SW 1271 (cell line): ENCODE results near the gene OARD1.

Source experiments
- DNase-seq, 2 experiments: peaks; one replicate each; lab custom pipeline; 2025; lab: John Stamatoyannopoulos, UW

OARD1 gene

DNA sequence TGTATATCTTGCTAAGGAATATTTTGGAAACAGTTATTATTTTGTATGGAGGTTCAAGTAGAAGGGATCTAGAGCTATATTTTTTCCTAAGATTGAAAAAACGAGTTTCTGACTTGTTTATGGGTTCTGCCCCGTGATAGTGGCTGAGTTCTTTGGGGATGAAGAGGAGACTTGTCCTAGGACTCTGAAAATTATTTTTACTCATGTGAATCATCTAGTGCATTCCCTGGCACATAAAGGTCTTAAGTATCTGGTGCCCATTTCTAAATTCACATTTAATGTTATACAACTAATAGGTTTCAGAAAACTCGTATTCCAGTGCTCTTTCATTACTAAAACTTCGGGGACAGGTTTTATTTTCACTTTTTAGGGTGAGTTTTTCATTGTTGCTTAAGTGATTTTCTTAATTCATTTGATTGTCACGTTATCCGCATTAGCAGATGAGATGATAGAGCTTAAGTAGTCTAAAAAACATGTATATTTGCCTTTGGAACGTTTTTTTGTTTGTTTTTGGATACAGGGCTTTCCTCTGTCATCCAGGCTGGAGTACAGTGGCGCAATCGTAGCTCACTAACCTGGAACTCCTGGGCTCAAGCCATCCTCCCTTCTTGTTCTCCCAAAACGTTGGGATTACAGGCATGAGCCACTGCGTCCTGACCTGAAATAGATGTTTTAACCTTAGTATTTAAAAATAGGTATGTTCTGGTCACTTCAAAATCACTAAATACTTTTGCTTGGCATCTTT lies 2.7 kb upstream of the OARD1 start:
- no peak for DNase-seq

DNA sequence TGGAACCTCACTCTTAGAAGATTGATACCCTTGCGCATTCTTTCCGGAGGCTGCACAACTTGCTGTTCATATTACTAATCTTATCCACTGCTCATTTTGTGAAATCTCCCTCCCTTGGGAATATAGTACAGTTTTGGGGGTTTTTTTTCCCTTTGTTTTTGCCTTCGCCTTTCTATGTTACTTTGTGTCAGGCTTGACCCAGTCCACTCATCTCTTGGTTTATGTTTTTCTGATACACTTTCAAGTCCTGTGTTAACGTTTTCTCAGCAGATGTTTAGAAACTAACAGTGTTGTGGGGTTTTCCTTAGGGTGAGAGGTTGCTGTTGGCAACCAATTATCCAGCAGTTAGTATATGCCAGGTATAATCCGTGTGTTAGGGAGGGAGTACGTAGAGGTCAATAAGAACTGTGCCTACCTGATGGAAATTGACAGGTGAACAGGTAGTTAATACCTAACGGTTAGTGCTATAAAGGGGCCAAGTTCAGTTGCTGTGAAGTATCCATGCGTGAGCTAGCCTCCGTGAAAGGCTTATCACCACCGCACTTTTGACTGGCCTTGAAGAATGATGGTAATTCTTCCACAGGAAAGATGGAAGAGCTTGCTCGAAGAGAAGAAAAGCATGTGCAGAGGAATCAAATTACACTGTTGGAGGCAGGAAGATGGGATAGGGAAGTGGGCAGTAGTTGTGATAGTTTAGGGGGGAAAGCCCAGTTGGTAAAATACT lies 2.0 kb upstream of the OARD1 start:
- peak in 1 of 2 experiments; percentile 28 for DNase-seq

DNA sequence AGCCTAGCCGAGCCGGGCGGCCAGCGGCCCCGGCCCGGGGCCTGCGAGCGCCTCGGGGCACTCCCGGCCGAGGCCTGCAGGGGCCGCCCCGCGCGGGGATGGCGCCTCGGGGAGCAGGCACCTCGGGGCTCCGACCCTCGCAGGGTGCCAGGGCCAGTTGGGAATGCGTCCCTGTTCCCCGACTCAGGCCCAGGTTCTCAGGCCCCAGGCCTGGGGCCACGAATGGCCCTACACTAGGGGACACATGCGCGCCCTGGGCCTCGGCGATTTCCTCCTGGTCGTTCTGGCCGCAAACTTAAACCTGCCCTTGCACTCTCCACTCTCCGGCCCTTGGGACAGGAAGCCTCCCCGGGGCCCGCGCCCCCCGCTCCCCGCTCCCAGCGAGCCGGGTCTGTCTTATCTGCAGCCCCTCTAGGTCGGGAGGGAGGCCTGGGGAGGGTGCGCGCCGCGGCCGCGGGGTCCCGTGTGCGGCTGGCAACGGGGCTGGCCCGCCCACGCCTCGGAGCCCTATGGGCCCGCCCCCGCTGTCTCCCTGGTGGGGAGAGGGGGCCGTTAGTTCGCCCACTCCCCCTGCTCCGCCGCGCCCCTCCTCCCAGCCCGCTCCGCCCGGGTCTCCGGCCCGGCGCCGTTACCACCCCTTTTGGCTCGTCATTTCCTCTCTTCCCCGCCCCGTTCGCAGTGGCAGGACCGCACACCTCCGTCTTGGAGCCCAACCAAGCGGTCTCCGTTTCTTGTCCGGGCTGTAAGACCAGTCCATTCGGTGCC lies 1.2 kb upstream of the OARD1 start:
- DNase-seq = peak; percentile 58 to 81

DNA sequence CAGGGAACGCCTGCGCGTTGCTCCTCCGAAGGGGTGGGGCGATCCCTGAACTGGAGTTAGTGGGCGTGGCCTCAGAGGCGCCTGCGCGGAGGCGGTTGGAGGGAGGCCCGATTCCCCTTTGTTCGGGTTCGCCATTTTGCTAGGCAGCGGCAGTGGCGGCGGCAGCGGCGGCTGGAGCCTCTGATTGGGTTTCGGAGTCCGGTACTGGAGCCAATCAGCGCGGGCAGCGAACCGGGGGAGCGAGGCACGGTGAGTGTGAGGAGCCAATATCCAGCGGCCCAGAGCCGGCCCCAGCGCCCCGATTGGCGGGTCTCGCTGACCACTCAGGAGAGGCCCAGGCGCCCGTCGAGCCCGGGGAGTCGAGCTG lies 663 bp upstream of the OARD1 start, which contains the start of gene NFYA:
Gene NFYA, plus strand, starts transcription at position 139 of the 367 bp plus-strand sequence. CDS start 6,116 bp downstream, outside the sequence.
- DNase-seq = peak; percentile 100

DNA sequence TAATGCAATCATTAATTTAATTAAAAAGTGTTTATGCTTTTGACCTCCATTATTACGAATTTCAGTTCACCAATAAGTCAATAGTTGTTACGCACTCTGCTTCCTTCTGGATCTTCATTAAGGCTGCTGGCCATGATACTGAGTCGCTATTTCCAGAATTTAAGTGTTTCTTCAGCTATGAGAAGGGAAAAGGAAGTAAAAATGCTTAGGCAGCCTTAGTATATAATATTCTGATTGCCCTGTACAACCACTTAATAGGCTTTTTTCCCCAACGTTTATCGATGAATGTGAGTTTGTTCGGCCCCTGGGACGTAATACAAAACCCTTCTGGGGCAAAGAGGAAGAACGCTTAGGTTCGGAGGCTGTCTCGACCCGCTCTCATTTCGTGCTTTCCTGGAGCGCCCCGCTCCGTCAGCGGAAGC lies 644 bp downstream of the OARD1 start:
- no peak for DNase-seq

DNA sequence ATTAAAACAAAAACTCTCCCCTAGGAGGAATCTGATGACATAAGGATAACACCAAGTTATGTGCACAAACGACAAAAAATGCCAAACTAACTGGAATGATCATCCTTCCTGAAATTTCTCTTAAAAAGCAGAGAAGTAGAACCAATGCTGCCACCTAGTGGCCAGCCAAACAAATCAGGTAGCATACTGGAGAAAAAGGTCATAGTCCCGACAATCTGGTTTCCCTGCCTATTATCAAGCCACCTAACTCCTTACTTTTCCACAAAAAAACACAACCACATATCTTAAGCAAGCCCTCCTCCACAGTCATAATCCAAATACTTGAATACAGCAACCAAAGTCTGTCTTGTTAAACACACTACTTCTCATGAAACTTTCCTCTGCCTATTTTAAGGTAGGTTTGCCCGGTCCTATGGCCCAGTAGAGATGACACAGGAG lies 5.3 kb downstream of the OARD1 start:
- DNase-seq = peak; percentile 7 to 50

DNA sequence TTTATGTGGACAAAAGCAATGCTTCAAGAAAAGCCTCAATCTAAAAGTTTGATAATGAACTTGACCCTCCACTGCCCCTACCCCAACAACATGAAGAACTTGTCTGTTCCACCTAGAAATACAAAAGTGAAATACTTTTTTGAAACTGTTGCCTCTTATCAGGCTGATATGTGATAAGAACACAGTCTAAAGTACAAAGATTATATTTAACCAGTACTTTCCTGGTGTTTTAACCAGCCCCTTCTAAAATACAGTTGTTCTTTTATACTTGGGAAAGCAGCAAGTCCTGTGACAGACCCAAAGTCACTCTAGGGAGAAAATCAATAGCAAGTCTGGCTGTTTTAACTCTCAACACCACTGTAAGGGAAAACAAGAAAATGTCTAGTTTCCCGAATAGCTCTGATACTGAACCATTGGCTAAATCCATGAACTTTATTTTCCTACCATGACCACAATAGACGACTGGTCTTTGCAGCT lies 6.6 kb downstream of the OARD1 start:
- DNase-seq = no peak

DNA sequence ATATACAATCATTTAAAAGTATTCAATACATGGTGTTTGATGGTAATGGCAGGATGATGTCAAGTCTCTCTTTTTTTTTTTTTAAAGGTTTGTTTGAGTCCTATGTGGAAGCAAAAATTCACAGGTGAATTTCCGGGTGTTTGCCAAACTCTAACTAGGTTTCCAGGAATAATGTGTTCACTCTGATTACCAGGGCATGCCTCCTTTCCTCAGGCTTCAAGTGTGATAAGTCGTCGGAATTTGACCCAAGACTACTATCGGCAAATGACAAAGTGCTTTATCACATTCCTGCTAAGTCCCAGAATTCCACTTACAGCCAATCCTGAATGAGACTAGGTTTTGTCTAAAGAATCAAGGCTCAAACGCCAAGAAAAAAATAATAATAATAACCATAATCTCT lies 7.3 kb downstream of the OARD1 start:
- DNase-seq = no peak

DNA sequence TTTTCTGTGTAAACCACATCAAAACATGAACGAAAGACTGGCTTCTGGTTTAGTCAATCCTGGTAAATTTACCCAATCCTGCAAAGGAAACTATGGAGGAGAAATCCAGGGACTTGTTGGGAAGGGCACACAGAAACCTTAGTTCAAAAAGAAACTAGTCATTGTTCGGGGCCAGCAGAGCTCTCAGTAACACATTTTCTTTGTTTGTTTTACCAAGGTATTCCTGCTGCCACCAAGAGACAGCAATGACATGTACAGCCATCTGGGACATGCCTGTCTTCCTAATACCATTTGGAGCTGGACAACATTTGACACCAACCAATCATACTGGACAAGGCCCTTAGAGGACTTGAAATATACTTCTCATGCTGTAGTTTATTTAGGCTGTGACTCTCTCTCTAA lies 8.3 kb downstream of the OARD1 start:
- DNase-seq = no peak

DNA sequence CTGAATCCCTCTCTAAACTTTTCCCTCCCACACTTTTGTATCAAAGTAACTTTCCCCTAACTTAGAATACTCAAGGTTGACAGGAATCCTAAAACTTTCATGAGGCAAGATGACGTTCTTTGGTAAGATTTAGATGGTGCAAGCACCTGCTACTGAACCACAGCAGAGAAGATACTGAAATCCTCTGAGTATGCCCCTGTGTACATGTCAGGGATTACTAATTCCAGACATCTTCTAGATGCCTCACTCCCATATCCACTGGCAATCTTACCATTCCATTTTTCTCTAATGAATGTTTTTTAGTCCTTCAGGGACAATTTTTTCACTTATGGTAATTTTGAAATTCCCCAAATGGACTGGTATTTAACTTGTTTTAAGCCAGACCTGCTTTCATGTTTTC lies 10.1 kb downstream of the OARD1 start:
- no peak for DNase-seq

DNA sequence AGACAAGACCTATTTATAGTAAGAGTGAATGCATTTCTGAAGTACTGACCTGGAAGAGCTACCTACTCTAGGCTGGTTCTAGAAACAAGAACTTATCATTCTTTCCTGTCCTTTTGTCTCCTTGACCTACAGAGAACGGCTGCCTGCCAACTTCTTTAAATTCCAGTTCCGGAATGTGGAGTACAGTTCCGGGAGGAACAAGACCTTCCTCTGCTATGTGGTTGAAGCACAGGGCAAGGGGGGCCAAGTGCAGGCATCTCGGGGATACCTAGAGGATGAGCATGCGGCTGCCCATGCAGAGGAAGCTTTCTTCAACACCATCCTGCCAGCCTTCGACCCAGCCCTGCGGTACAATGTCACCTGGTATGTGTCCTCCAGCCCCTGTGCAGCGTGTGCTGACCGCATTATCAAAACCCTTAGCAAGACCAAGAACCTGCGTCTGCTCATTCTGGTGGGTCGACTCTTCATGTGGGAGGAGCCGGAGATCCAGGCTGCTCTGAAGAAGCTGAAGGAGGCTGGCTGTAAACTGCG lies 10.9 kb downstream of the OARD1 start:
- DNase-seq = no peak

DNA sequence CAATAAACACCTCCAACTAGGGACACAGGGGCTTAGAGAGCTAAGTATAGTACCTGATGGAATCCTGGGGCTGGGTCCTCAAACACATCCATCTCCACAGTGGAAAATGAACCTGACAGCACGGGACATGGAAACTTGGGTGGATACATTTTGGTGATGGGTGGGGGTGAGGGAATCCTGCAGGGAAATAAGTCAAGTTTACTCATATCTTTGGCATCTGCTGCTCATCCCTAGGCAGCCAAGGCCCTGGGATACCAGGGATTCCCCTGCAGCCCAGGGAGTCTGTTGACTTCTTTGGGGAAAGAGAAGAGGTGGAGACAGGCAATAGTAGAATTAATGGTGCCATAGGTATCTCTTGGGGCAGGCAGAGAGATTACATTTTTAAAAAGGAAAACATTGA lies 12.6 kb downstream of the OARD1 start:
- DNase-seq = peak in 1 of 2 experiments; percentile 3

DNA sequence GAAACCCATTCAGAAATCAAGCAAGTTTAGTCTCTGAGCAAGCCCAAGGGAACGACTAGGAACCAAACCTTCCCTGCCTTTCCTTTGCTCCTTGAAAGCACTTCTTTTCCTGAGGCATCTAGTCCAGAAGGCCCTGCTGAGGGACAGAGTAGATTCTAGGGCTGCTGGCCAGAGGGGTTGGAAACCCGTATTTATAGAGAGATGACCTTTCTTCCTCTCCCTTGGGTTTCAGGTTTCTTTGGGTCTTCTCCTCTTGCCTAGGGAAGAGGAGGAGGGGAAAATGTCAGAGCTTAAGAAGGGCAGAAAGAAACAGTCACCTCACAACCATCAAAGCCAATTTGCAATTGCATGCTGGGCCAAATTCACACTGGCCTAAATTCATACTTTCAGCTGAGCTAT lies 13.4 kb downstream of the OARD1 start:
- no peak for DNase-seq

DNA sequence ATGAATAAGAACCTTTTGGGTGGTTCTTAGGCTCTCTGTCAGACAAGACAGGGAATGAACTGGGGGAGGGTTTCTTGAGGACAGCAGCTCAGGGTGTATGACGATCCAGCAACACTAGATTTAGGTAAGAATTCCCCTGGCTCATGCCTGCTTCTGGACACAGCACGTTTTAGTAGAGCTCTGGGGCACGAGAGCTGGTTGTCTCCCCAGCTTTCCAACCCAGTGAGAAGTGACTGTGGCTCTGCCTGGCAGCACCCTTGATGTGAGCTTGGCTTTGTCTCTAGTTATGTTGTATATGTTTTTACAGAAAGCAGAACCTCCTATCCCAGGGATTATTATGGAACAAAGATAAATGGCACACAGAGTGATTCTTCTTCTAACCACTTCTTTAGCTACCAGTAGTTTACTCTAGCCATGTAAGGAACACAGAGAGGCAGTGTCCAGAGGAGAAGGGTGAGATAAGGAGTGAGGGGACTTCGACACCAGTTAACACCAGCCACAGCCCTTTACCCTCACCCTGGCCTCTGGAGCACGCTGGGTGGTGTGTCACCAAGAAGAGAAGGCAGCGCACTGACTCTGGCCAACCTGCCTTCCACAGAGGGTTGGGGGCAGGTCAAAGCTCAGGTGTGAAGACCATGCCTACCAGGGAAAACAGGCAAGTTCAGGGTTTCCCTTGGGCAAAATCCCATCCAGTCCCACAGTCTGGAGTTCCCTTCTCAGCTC lies 15.2 kb downstream of the OARD1 start:
- DNase-seq = no peak

DNA sequence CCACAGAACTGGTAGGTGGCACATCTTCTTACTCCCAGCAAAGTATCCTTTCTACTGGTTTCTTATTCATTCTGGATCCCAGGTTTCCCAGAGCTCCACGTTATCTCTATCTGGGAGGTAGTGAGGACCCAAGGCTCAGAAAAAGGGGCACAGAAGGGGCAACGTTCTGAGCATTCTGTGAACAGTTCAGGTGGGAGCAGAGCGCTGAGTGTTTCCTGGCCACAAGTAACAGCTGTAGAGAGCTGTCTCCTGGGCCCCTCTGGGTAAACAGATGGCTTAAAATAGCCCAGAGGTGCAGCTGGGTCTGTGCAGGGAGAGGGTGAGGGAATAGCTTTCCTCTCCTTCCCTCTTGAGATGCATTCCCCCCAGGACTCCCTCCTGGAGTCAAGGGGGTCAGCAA lies 17.0 kb downstream of the OARD1 start:
- DNase-seq = no peak

DNA sequence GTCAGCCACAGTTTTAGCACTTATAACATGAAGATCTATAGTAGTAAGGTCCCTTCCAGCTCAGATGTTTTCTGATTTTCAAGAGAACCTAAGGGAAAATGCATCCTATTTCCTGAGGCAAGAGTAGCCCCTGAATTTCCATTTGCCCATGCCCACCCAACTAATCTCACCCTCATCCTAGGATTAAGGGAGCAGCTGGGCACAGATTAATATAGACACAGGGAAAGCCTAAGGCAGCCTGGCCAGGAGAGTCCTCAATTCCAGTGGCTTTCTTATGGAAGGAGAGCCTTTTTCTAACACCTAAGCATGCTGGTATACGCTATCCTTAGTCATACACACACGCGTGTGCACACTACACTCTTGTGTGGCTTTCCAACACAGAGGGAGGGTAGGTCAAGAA lies 17.6 kb downstream of the OARD1 start:
- no peak for DNase-seq

DNA sequence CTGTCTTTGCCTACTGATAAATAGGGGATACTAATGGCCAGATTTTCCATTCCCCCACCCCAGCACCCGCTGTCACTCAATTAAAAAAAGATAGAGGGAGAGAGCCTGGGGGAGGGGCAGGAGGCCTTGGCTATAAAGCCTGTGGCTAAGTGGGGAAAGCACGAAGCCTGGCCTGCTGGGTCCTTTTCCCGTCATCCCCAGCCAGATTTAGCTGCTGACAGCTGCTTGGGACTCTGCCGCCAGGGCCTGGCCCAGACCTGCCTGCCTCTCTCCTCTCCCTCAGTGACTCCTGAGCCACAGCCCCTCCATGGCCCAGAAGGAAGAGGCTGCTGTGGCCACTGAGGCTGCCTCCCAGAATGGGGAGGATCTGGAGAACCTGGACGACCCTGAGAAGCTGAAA lies 19.1 kb downstream of the OARD1 start, which contains the start of gene APOBEC2:
Gene APOBEC2, plus strand, starts transcription at position 162 of the 400 bp plus-strand sequence. Its CDS starts 146 bp downstream, at position 308.
- no peak for DNase-seq

DNA sequence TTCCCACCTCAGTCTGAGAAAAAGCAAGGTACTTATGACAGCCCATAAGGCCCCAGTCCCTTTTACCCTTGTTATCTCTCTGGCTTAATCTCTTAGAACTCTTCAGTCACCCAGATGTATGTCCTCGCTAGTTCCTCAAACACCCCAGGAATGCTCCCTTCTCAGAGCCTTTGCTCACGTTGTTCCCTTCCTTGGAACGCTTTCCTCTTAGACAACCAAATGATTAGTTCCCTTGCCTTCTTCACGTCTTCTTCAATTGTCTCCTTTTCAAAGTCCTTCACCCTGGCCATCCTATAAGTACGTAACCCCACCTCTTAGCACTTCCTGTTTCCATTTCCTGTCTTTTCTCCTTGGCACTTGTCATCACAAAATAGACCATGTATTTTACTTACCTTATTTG lies 20.3 kb downstream of the OARD1 start:
- DNase-seq = no peak

DNA sequence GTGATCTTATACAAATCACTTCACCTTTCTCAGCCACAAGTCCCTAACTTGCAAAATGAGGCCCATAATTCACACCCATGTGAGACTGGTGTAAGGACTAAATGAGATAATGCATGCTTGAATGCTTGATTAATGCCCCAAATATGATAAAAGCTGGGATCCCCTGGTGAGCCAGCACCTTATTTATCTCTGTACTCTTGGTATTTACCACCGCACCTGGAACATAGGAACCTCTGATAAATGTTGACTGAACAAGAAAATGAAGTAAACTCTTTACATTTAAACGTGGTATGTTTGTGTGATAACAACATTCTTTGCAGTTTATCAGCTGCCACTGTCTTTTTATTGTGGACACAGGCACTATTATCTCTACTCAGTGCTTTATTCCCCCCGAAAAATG lies 21.6 kb downstream of the OARD1 start:
- DNase-seq = no peak

DNA sequence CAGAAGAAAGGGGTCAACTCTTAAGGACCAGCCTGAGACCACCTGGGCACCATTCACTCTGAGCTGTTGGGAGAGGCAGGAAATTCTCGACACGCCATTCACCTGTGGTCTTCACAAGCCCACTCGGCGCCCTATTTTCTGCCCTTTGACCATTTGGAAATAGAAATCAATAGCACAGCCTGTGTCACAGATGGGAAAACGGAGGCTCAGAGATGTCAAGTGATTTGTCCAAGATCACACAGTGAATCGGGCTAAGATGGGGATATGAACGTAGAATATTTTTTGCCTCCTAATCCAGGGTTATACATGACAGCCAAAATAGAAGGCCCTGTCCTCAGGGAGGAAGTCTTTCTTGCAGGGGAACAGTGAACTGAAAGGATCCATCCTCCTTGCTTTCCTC lies 22.2 kb downstream of the OARD1 start:
- no peak for DNase-seq

DNA sequence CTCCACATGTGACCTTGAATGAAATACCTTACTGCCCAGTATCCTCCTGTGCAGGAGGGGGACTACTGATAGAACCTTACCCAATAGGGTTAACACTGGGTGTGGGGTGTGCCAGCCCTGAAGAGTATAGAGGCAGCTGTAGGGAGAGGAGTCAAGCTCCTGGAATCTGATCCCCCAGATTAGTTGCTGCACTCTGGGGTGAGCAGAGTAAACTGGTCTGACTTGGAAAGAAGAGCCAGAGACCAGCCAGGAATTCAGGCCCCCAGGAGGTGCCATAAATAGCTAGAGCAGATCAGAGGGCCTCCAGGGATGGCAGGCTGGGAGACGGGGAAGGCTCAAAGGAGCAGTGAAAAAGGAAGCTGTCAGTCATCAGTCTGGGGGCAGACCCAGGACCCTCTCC lies 22.6 kb downstream of the OARD1 start:
- DNase-seq = no peak
